Pancreas (tissue), 10 donors: ENCODE data around the gene CDH24. TPM values are rescaled to one million over a fixed set of nuclear protein-coding genes. Genes with fewer than 3 reads are reported as not detected.

ENCODE experiments used
- ATAC-seq, 4 donors: fragments of 200-7000 bp; cut with Tn5 transposase; one replicate each; pipeline versions ENCODE4 v1.8.0 to v1.9.1; 2020; ENCODE audit warnings: mild to moderate bottlenecking in 4 of 4, moderate library complexity in 4 of 4
- DNase-seq, 6 donors: peaks; one replicate each; pipeline ENCODE4 v3.0.0-alpha.2; 2020
- FAIRE-seq: peaks from 2 replicates; lab custom pipeline; 2012; peaks lifted over from hg19 to GRCh38; lab: Jason Lieb, UNC
- H3K27ac ChIP-seq, 4 donors: fragments of 200-600 bp; sonication (generic); 1 replicate in 3 of 4; 2 replicates in 1 of 4; pipeline versions ENCODE4 v1.5.0 to v1.8.0; 2020
- H3K27me3 ChIP-seq, 4 donors: fragments of 200-600 bp; one replicate each; pipeline ENCODE4 v1.8.0; 2021
- H3K36me3 ChIP-seq, 3 donors: fragments of 200-600 bp; sonication (generic) in 1 of 3; one replicate each; pipeline versions ENCODE4 v1.5.0 to v1.8.0; 2020 to 2021
- H3K4me1 ChIP-seq, 3 donors: fragments of 200-600 bp; one replicate each; pipeline ENCODE4 v1.8.0; 2021
- H3K4me3 ChIP-seq, 4 donors: fragments of 200-600 bp; sonication (generic) in 2 of 4; one replicate each; pipeline versions ENCODE4 v1.5.0 to v1.8.0; 2020 to 2021
- H3K9me3 ChIP-seq, 4 donors: fragments of 200-600 bp; one replicate each; pipeline ENCODE4 v1.8.0; 2021
- WGBS, 2 donors: extraction: QIAGEN DNeasy Blood & Tissue Kit; methylation state at CpG; one replicate each; pipeline ENCODE4 v1.1.7; 2013; 5-methylcytosine and 5-hydroxymethylcytosine counted together
- intact Hi-C, 3 donors: fragments of 100-400 bp; cut with DNase I; formaldehyde crosslinking; loops; one replicate each; pipeline versions ENCODE4 v1.11.1 to v1.14.2; 2022
- polyA plus RNA-seq, 2 donors: library from polyadenylated mRNA; stranded (reverse); fragments of 200-250 nt; gene quantifications; one replicate each; pipeline ENCODE4 v1.2.3, GENCODE V29; 2013
- total RNA-seq, 6 donors: library from RNA; stranded (reverse); fragmentation: NEBNext Ultra II Directional in 4 of 6; extraction: Animal tissue kit (Norgen Biotek cat#: 25700) in 4 of 6; gene quantifications; one replicate each; pipeline versions ENCODE4 v1.2.1 to v1.2.4, GENCODE V29; 2021 to 2023
- TF ChIP-seq, protein P1 (sequence below), 4 donors: fragments of 200-600 bp; sonication (generic) in 3 of 4; IDR thresholded peaks; one replicate each; pipeline versions ENCODE4 v1.5.0 to v1.8.0; 2021; ENCODE audit warnings: antibody characterized with exemption in 4 of 4
- donor health status: healthy with polysubstance abuse.
- donor health status: DM: no; HTN: no; CAD: no; lungs with moderate emphysema.
- donor health status: DM: no; HTN: no; CAD: no.
- donor health status: control.
- donor health status: control.
- donor health status: Bipolar disorder and iron deficiency.
- donor health status: DM: yes; HTN: yes; CAD: no.
- donor health status: DM: no; HTN: no; CAD: no.
- donor health status: DM: no; HTN: no; CAD: no.
- donor health status: DM: yes; HTN: yes; CAD: no.

Gene CDH24
- total and polyA plus RNA-seq, 8 donors = 0.91 to 11.8 (median 1.6) TPM

DNA sequence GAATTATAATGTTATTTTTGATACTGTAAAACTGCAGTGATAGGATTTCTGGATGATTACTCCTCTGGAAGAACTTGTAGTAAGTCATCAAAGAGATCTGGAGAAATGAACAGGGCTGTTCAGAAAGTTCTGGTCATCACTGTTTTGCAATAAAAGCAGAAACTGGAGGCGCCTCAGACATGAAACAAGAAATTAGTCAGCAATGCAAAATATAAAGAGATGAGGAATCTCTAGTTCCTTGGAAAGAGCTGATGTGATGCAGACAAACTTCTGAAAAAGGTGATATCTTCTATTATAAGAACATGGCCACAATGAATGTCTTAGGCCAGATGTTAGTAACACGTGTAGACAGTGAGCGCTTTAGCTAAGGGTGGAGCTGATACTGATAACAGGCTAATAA lies 28.1 kb upstream of the CDH24 start:
- WGBS, 2 donors = 62 to 69% methylated on average over 3 of the region's 3 CpGs
- peaks cover 0 to 5% (median 0%) of the 10 kb centered on the region in 3 donors for H3K4me1 ChIP-seq
- DNase-seq (no peak), ATAC-seq (peak in 1 of 4 donors; percentile 24), FAIRE-seq (no peak)
- H3K27me3 ChIP-seq = no peaks in the 10 kb centered on the region
- H3K9me3 ChIP-seq = no peaks in the 10 kb centered on the region
- intact Hi-C loops = no loop called here
- H3K4me3 ChIP-seq = no peak overlapping the region
- H3K27ac ChIP-seq = no peak overlapping the region
- H3K36me3 ChIP-seq = peaks cover 3 to 72% (median 36%) of the 10 kb centered on the region in 3 donors
- TF ChIP-seq, protein P1, sequence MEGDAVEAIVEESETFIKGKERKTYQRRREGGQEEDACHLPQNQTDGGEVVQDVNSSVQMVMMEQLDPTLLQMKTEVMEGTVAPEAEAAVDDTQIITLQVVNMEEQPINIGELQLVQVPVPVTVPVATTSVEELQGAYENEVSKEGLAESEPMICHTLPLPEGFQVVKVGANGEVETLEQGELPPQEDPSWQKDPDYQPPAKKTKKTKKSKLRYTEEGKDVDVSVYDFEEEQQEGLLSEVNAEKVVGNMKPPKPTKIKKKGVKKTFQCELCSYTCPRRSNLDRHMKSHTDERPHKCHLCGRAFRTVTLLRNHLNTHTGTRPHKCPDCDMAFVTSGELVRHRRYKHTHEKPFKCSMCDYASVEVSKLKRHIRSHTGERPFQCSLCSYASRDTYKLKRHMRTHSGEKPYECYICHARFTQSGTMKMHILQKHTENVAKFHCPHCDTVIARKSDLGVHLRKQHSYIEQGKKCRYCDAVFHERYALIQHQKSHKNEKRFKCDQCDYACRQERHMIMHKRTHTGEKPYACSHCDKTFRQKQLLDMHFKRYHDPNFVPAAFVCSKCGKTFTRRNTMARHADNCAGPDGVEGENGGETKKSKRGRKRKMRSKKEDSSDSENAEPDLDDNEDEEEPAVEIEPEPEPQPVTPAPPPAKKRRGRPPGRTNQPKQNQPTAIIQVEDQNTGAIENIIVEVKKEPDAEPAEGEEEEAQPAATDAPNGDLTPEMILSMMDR (IDR thresholded peaks at IDR 0.05) = no peak

DNA sequence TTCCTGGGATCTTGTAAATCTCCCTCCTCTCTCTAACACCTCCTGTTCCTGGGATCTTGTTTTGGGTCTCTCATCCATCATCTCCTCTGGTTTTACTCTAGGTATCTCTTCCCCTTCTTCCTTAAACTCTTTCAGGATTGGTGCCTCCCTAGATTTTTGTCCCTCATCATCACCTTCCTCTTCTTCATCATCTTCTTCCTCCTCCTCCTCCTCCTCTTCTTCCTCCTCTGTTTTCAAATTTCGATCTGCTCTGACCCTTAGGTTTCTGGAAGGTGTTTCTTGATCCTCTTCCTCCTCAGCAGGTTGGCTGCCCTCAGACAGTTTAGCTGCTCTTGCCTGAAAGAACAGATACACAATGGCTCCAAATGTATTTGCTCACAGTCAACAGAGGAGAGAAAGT lies 23.2 kb upstream of the CDH24 start:
- no peak overlapping the region for H3K4me3 ChIP-seq
- no peaks in the 10 kb centered on the region for H3K9me3 ChIP-seq
- intact Hi-C loops = no loop called here
- TF ChIP-seq, protein P1 (IDR thresholded peaks at IDR 0.05) = no peak
- H3K27ac ChIP-seq = no peak overlapping the region
- WGBS, 2 donors = 68 to 75% methylated on average over 1 of the region's 1 CpG
- no peak for DNase-seq
- no peak for FAIRE-seq
- H3K4me1 ChIP-seq = no peaks in the 10 kb centered on the region
- H3K36me3 ChIP-seq = peaks cover 5 to 79% (median 52%) of the 10 kb centered on the region in 3 donors
- ATAC-seq = no peak
- H3K27me3 ChIP-seq = no peaks in the 10 kb centered on the region

DNA sequence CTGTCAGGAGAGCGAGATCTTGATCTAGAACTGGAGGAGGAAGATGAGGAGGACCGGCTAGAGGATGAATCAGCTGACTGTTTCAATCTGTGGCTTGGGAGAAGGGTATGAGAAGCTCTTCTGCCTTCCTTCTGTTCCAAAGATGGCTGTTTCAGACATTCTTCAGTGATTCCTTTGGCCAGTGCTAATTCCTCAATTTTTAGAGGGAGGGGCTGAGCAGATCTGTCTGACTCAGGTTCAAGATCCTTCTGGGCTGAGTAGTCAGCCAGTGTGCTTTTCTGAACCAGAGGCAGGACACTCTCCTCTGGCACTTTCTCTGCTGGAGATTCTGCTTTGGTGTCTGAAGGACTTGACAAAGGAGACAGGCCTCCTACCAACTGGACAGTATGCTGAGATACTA lies 22.4 kb upstream of the CDH24 start:
- TF ChIP-seq, protein P1 (IDR thresholded peaks at IDR 0.05) = no peak
- ATAC-seq (no peak), DNase-seq (no peak), FAIRE-seq (no peak)
- no peaks in the 10 kb centered on the region for H3K9me3 ChIP-seq
- intact Hi-C loops = no loop called here
- no peak overlapping the region for H3K27ac ChIP-seq
- no peak overlapping the region for H3K4me3 ChIP-seq
- no peaks in the 10 kb centered on the region for H3K27me3 ChIP-seq
- WGBS, 2 donors = 90 to 93% methylated on average over 2 of the region's 2 CpGs
- peaks cover 5 to 72% (median 49%) of the 10 kb centered on the region in 3 donors for H3K36me3 ChIP-seq
- H3K4me1 ChIP-seq = no peaks in the 10 kb centered on the region

DNA sequence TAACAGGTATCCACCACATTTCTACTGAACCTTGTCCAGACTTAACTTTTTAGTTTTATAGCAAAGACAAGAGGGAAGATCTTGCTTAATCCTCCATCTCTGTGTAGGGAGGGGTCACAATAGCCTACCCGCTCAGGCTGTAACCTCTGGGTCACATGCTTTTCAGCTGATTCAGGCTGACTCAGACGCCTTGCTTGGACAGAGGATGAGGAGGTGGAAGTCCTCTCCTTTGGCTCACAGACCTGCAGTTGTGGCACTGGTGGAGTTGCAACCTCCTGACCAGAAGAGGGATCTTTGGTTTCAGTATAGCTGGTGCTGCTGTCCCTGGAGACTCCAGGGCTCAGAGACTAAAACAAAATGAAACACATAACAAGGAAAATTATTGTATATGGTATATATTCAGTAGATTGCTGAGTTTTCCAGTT lies 21.4 kb upstream of the CDH24 start:
- Histone ChIP-seq H3K27me3 (no peaks in the 10 kb centered on the region), H3K4me1 (no peaks in the 10 kb centered on the region), H3K4me3 (no peak overlapping the region), H3K36me3 (peaks cover 5 to 76% (median 49%) of the 10 kb centered on the region in 3 donors), H3K27ac (peak overlapping the region in 1 of 4 donors; percentile 4), H3K9me3 (no peaks in the 10 kb centered on the region)
- TF ChIP-seq, protein P1 (IDR thresholded peaks at IDR 0.05) = no peak
- DNase-seq (peak in 1 of 6 donors; percentile 58), ATAC-seq (peak in 3 of 4 donors; percentile 70 to 87 (median 87)), FAIRE-seq (no peak)
- intact Hi-C loops = no loop called here
- WGBS, 2 donors = 64 to 68% methylated on average over 2 of the region's 2 CpGs

DNA sequence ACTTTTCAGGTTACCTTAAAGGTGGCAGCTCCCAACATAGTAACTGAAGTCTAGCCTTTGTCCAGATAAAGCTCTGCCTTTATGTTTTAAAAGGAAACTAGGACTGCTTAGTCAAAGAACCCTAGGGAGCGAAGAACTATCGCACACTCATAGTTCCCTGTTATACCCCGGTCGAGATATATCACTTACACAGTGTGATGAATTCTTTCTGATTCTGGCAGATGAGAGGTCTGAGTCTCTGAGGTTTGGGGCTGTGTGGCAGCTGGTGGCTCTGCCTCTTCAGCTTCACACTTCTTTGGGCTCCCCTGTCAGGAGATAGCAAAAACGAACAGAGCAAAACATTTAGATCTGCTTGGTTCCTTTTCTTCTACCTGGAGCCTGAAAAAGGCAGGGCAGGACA lies 20.6 kb upstream of the CDH24 start:
- 79 to 81% methylated on average over 5 of the region's 5 CpGs for WGBS, 2 donors
- DNase-seq (no peak), FAIRE-seq (no peak), ATAC-seq (peak in 1 of 4 donors; percentile 7)
- H3K27ac ChIP-seq = peak overlapping the region in 2 of 4 donors; percentile 16 to 19
- H3K4me3 ChIP-seq = no peak overlapping the region
- peaks cover 0 to 2% (median 2%) of the 10 kb centered on the region in 3 donors for H3K4me1 ChIP-seq
- no peaks in the 10 kb centered on the region for H3K9me3 ChIP-seq
- H3K36me3 ChIP-seq = peaks cover 5 to 71% (median 43%) of the 10 kb centered on the region in 3 donors
- TF ChIP-seq, protein P1 (IDR thresholded peaks at IDR 0.05) = no peak
- no peaks in the 10 kb centered on the region for H3K27me3 ChIP-seq
- intact Hi-C loops = no loop called here
